A673 (cell line): ENCODE data around the gene MOK. TPM values are rescaled to one million over a fixed set of nuclear protein-coding genes. Genes with fewer than 3 reads are reported as not detected.
A peak's percentile ranks its signal among the peaks of the same experiment; 100 is the strongest.
"Not testable (repeated sequence)": the region's sequence is repeated elsewhere in the genome, so short reads cannot be mapped to it uniquely, and the experiment has no call there.

Source experiments
- Bru-seq: library from RNA; stranded (reverse); fragments of 400-500 nt; gene quantifications from one replicate; lab custom pipeline; 2021; lab: Mats Ljungman, UMichigan
- BruChase-seq, 2 experiments: library from RNA; stranded (reverse); fragments of 400-500 nt; gene quantifications; one replicate each; lab custom pipeline; 2021; lab: Mats Ljungman, UMichigan
- BruUV-seq: library from RNA; stranded (reverse); fragments of 400-500 nt; replicated peaks from 2 replicates; lab custom pipeline; 2021; lab: Mats Ljungman, UMichigan
- CTCF ChIA-PET: fragments of 300-600 bp; sonication (Branson Sonifier 250); formaldehyde crosslinking; loops from one replicate; lab custom pipeline; 2022; ENCODE audit warnings: antibody characterized with exemption; lab: Charles Lee
- POLR2A ChIA-PET: fragments of 300-600 bp; sonication (Branson Sonifier 250); formaldehyde crosslinking; loops from one replicate; lab custom pipeline; 2022; ENCODE audit warnings: antibody characterized with exemption; ENCODE audit not compliant: low non-redundant PET; lab: Charles Lee
- DNase-seq: peaks from one replicate; pipeline ENCODE4 v3.0.0-alpha.2; 2015; ENCODE audit warnings: low spot score
- H3K27ac ChIP-seq: fragments of 200-600 bp; sonication (generic); 2 replicates; pipeline ENCODE4 v1.5.1; 2016; ENCODE audit warnings: mixed run types, low read depth, mild to moderate bottlenecking, mixed read lengths, antibody characterized with exemption, low read length; ENCODE audit not compliant: poor library complexity, severe bottlenecking
- H3K27me3 ChIP-seq: fragments of 200-600 bp; sonication (generic); replicated peaks from 2 replicates; pipeline ENCODE4 v1.6.1; 2017; ENCODE audit warnings: mixed run types, low read depth, mild to moderate bottlenecking, mixed read lengths, antibody characterized with exemption, low read length; ENCODE audit not compliant: insufficient read depth, poor library complexity
- H3K36me3 ChIP-seq: fragments of 200-600 bp; sonication (generic); 2 replicates; pipeline ENCODE4 v1.6.1; 2016; ENCODE audit warnings: mixed run types, mild to moderate bottlenecking, mixed read lengths, antibody characterized with exemption, low read length; ENCODE audit not compliant: insufficient read depth, poor library complexity, severe bottlenecking
- H3K4me1 ChIP-seq: fragments of 200-600 bp; sonication (generic); 2 replicates; pipeline ENCODE4 v1.6.1; 2017; ENCODE audit warnings: mixed run types, mild to moderate bottlenecking, mixed read lengths, antibody characterized with exemption, low read length; ENCODE audit not compliant: insufficient read depth, poor library complexity, severe bottlenecking
- H3K4me3 ChIP-seq: fragments of 200-600 bp; sonication (generic); 2 replicates; pipeline ENCODE4 v1.5.1; 2016; ENCODE audit warnings: low read depth, mixed run types, mild to moderate bottlenecking, mixed read lengths, low read length; ENCODE audit not compliant: poor library complexity, severe bottlenecking
- H3K9me3 ChIP-seq: fragments of 200-600 bp; sonication (generic); 2 replicates; pipeline ENCODE4 v1.6.1; 2016; ENCODE audit warnings: mixed run types, low read depth, mild to moderate bottlenecking, mixed read lengths, antibody characterized with exemption, low read length; ENCODE audit not compliant: poor library complexity, severe bottlenecking
- EZH2 ChIP-seq: fragments of 200-600 bp; sonication (generic); IDR thresholded peaks from 2 replicates; pipeline ENCODE4 v1.6.1; 2017; ENCODE audit warnings: borderline replicate concordance, low read depth, mild to moderate bottlenecking, mixed read lengths, antibody characterized with exemption, low read length; ENCODE audit not compliant: poor library complexity, severe bottlenecking
- intact Hi-C: fragments of 100-400 bp; cut with micrococcal nuclease; formaldehyde crosslinking; loops from one replicate; pipeline ENCODE4 v1.10.0; 2022; ENCODE audit not compliant: unreplicated experiment
- long read RNA-seq: library from polyadenylated mRNA; stranded (forward); transcript quantifications from one replicate; pipeline ENCODE4 v2.0.0, GENCODE V29; 2022
- total RNA-seq: library from RNA; stranded (reverse); gene quantifications from 2 replicates; pipeline ENCODE4 v1.2.3, GENCODE V29; 2021
- TF ChIP-seq, protein P1 (sequence below): fragments of 300-800, 200-600 bp; sonication (generic); conservative IDR thresholded peaks from 2 replicates; pipeline ENCODE4 v1.5.1; 2017; ENCODE audit warnings: low read depth, mild to moderate bottlenecking, antibody characterized with exemption, low read length, moderate library complexity, mixed read lengths

The MOK gene, protein sequence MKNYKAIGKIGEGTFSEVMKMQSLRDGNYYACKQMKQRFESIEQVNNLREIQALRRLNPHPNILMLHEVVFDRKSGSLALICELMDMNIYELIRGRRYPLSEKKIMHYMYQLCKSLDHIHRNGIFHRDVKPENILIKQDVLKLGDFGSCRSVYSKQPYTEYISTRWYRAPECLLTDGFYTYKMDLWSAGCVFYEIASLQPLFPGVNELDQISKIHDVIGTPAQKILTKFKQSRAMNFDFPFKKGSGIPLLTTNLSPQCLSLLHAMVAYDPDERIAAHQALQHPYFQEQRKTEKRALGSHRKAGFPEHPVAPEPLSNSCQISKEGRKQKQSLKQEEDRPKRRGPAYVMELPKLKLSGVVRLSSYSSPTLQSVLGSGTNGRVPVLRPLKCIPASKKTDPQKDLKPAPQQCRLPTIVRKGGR
- total RNA-seq = 27.4 and 29.1 TPM in 2 replicates
- percentile 46 among the genes with signal in this experiment for Bru-seq, nascent RNA
- BruChase-seq, experiment 1, labeled RNA remaining after a 2-hour chase = percentile 55 among the genes with signal in this experiment
- BruChase-seq, experiment 2, labeled RNA remaining after a 6-hour chase = percentile 62 among the genes with signal in this experiment
- long read RNA-seq, partial matches to known transcripts = 5 of 27 reads
- long read RNA-seq, other reads (novel, unspliced or antisense) = 18 of 27 reads

DNA sequence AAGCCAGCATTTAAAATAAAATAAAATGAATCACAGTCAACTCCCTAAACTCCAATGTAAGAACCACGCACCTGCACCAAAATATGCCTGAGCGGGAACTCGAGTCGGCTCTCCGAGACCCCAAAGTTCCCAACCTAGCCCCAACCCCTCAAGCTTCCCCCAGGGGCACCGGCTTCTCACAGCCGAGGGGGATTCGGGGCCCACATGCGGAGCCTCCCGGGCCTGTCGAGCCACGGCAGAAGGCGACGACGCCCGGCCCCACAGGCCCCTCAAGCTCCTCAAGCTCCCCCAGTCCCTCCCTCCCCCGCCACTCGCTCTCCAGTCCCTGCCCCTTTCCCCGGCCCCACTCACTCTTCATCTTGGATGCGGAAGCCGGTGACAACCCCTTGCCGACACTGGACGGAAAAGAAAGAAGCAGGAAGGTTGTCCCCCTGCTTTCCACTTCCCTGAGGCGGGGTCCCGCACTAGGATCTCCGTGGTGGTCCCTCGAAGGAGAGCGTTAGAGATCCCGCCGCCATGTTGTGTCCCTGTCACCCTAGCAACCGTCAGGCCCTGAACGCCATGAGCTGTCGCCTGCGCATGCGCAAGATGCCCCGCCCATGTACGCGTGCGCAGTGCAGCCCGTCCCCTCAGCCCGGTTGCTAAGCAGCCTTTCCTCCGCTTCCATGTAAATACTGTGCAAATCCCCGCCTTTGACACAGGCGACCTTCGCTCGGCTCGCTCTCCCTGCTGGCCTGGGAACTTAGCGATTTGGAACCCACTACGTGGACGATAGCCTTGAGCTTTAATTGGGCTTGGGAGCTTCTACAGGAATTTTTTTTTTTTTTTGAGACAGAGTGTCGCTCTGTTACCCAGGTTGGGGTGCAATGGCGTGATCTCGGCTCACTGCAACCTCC lies at the start of gene MOK:
TSS of gene MOK (minus strand) at position 554 of the 896 bp plus-strand sequence. CDS start at position 358, 196 bp downstream.
- Histone ChIP-seq H3K4me3 (peak within 1 kb of the TSS; percentile 68), H3K9me3 (no peaks in the 10 kb centered on the region), H3K4me1 (no peaks in the 10 kb centered on the region), H3K27me3 (no peaks in the 10 kb centered on the region), H3K27ac (peak within 1 kb of the TSS; percentile 51), H3K36me3 (no peaks in the 10 kb centered on the region)
- BruUV-seq = no TSS peak
- ChIA-PET POLR2A (interaction anchor here (0.5 kb wide), 1 partner anchor 12 kb away, joined by 4 read pairs; no protein-coding TSS in a partner anchor), CTCF (interaction anchor here (0.5 kb wide), 1 partner anchor 12 kb away, joined by 8 read pairs; no protein-coding TSS in a partner anchor)
- TF ChIP-seq, protein P1, sequence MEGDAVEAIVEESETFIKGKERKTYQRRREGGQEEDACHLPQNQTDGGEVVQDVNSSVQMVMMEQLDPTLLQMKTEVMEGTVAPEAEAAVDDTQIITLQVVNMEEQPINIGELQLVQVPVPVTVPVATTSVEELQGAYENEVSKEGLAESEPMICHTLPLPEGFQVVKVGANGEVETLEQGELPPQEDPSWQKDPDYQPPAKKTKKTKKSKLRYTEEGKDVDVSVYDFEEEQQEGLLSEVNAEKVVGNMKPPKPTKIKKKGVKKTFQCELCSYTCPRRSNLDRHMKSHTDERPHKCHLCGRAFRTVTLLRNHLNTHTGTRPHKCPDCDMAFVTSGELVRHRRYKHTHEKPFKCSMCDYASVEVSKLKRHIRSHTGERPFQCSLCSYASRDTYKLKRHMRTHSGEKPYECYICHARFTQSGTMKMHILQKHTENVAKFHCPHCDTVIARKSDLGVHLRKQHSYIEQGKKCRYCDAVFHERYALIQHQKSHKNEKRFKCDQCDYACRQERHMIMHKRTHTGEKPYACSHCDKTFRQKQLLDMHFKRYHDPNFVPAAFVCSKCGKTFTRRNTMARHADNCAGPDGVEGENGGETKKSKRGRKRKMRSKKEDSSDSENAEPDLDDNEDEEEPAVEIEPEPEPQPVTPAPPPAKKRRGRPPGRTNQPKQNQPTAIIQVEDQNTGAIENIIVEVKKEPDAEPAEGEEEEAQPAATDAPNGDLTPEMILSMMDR = no peak
- TF ChIP-seq EZH2 = no peak
- peak; percentile 98 for DNase-seq
- intact Hi-C loops = no loop called here

DNA sequence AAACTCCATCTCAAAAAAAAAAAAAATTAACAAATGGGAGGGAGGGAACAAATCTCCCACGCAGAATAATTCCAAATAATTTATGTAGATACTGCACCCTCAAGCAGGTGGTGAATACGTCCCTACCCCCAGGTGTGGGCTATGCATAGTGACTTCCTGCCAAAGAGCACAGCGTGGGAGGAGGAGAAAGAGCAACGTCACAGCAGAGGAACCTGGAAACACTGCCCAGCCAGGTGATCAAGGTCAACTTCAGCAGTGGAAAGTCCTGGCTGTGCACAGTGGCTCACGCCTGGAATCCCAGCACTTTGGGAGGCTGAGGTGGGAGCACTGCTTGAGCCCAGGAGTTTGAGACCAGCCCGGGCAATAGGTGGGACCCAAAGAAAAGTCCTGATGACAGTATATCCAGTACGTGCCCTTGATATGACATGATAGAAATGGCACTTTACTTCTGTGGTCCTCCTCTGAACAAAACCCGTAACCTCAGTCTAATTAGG lies 48.2 kb upstream of the MOK start:
- Histone ChIP-seq H3K27ac (no peak overlapping the region), H3K4me1 (no peaks in the 10 kb centered on the region), H3K9me3 (no peaks in the 10 kb centered on the region), H3K27me3 (no peaks in the 10 kb centered on the region), H3K36me3 (peaks cover 21% of the 10 kb centered on the region), H3K4me3 (no peak overlapping the region)
- no peak for DNase-seq
- ChIA-PET POLR2A (no interaction called here), CTCF (no interaction called here)
- no TSS peak for BruUV-seq
- intact Hi-C loops = no loop called here
- no peak for TF ChIP-seq EZH2
- TF ChIP-seq, protein P1 = no peak

DNA sequence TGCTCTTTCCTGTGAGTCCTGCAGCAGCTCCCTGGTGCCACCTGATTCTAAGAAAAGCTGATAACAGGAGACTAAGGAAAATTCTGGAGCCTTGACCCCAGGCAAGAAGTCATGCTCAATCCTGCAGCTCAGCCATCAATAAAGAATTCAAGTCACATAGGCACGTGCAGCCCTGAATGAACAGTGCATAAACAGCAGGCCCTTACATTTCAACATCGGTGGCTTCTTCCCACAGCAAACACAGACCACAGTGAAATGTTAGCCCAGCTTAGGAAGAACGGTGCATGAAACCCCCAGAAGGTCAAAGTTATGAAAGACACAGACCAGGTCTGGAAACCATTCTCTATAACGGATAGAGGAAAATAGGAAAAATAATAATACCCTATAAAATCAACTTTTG lies 47.2 kb upstream of the MOK start:
- Histone ChIP-seq H3K9me3 (no peaks in the 10 kb centered on the region), H3K4me1 (no peaks in the 10 kb centered on the region), H3K36me3 (peaks cover 27% of the 10 kb centered on the region), H3K4me3 (no peak overlapping the region), H3K27me3 (no peaks in the 10 kb centered on the region), H3K27ac (no peak overlapping the region)
- intact Hi-C loops = no loop called here
- TF ChIP-seq, protein P1 = no peak
- no peak for TF ChIP-seq EZH2
- ChIA-PET POLR2A (no interaction called here), CTCF (no interaction called here)
- DNase-seq = no peak
- BruUV-seq = no TSS peak

DNA sequence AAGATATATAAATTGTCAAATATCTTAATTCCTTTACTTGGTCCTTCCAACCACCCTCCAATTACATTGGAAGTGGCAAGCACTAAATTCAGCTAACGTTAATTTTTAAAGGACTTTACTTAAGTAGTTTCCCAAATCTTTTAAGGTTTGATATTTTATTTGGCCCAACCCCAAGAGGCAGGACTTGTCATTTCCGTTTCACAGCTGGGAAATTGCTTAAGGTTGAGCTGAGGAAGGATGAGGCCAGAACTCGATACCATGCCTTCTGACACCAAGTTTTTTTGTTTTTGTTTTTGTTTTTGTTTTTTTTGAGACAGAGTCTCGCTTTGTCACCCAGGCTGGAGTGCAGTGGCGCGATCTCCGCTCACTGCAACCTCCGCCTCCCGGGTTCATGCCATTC lies 46.6 kb upstream of the MOK start:
- H3K36me3 ChIP-seq = peaks cover 25% of the 10 kb centered on the region
- H3K4me1 ChIP-seq, H3K27ac ChIP-seq, H3K27me3 ChIP-seq, BruUV-seq, H3K9me3 ChIP-seq, CTCF ChIA-PET, H3K4me3 ChIP-seq, intact Hi-C loops, POLR2A ChIA-PET: not testable (repeated sequence)
- peak; percentile 11 for DNase-seq
